Sigmoid colon (tissue), 4 donors: ENCODE measurements around the gene TTC31.

Experiments used
- CTCF ChIP-seq, 4 experiments: fragments of 450-650 bp in 3 of 4; fragments of 200-600 bp in 1 of 4; IDR thresholded peaks; one replicate each; pipeline ENCODE4 v1.5.1; 2016 to 2019; ENCODE audit warnings: antibody characterized with exemption in 4 of 4, mild to moderate bottlenecking in 3 of 4, moderate library complexity in 2 of 4
- POLR2AphosphoS5 ChIP-seq, 4 donors: sonication (generic); formaldehyde crosslinking; IDR thresholded peaks; one replicate each; pipeline ENCODE4 v1.6.1; 2017; ENCODE audit warnings: antibody characterized with exemption in 4 of 4

- TF ChIP-seq CTCF (IDR thresholded peaks at IDR 0.05) (no peak), POLR2AphosphoS5 (IDR thresholded peaks at IDR 0.05) (no peak)
Measured at GRCh38 chr2:74436848-74437695, 45.8 kb upstream of the TTC31 start.
